ENCODE results near the gene ATP5ME.
A peak's percentile ranks its signal among the peaks of the same experiment; 100 is the strongest.
"Not testable (repeated sequence)": the region's sequence is repeated elsewhere in the genome, so short reads cannot be mapped to it uniquely, and the experiment has no call there.

ATP5ME gene

GRCh38 chr4:704971-705277, 30.8 kb upstream of the ATP5ME start:
- DNase-seq = no peak

DNA sequence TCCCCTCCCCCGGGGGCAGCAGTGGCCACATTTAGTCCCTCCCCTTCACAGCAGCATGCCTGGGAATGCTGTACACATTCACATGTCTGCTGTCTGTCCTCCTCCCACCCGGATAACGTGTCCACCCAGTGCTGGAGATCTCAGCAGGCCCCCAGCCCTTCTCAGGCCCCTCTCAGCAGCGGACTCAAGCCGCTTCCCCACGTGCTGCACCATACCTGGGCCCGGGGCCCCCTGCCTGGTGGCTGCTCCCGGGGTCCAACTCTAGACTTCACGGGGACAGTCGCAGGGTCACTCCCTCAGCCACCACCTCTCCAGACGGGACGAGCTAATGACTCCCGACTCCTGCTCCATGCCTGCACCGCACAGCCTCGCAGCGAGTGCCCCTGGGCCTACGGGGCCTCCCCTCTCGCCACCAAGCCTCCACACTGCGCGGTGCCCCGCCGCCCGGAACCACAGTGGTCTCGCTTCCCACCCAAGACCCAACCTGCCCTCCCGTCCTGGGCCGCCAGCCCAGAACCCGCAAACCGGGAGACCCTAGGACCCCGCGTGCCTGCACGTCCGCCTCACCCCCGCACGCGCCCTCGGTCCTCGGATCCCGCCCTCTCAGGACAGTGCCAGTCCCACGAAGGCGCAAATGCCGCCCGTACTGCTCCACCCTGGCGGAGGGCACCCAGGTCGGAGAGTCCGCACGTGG, 30.3 kb upstream of the ATP5ME start:
- DNase-seq = no peak

DNA sequence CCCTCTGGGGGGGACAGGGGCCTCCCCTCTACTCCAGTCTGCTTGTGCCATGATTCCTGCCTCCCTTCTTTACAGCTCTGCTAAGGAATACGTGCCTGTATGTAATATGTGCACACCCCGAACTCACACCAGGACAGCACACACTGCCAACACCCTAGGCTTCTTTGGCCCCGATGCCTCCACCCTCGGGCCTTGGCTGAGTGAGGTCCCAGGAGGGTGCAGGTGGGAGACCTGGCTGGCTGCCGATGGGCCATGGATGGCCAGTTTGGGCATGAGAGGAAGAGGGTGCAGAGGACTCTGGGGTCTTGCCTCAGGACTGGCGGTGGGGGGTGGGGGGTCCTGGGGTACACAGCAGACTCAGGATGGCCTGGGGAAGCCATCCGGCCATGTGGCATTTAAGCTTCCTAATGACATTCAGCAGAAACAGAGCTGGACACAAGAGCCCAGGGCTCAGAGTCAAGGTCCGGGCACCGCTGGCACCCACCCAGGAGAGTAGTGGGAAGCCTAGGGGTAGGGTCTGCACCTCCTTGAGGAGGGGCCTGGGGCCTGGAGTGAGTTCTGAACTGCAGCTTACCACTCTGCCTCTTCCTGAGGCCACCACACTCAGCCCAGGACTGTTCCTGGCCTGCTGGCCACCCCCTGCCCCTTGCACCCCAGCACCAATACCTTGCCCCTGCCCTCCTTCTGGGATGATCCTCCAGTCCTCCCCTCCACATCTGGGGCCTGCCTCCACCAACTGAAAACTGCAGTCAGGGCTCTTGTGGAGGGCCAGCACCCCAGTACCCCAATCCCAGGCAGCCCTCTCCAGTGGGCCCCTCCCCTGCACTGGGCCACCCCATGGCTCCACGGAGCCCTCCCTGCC, 29.5 kb upstream of the ATP5ME start:
- no peak for DNase-seq

GRCh38 chr4:702618-703048, 28.6 kb upstream of the ATP5ME start:
- no peak for DNase-seq

GRCh38 chr4:700587-701264, 26.6 kb upstream of the ATP5ME start:
- no peak for DNase-seq

- no peak for DNase-seq
These were observed 25.9 kb upstream of the ATP5ME start for GRCh38 chr4:699816-700580.

- not testable (repeated sequence) for DNase-seq
These were observed 20.4 kb upstream of the ATP5ME start for GRCh38 chr4:694341-694940.

DNA sequence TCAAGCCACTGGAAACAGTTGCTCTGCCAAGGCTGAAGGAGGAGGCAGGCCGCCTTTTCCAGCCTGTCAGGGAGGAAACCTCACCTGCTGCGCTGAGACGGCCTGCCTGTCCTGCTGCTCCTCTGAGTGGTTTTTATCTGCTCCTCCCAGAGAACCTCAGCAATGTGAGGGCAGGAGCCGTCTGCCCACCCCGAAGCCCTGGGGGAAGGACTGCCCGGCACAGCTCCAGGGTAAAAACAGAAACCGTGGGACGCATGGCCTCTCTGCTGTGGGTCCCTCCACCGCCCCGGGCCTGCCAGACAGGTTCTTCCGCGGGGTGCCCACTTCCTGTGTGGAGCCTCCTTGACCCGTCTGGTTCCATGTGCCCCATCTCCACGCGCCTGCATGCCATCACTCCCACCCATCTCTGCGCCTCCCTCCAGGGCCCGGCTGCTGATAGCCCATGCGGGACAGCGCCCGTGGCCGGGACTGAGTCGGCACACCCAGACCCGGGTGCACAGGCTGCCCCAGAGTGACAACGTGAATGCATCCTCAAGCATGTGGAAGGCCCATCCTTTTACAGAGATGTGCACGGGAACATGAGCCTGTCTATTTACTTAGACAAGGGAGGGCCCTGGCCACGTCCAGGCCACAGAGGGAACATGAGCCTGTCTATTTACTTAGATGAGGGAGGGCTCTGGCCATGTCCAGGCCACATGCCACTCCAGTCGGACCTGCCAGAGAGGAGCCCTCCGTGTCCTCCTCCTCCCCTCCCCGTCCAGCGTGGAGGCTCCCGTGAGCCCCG, 18.9 kb upstream of the ATP5ME start:
- DNase-seq = no peak

GRCh38 chr4:689723-690122, 15.6 kb upstream of the ATP5ME start:
- no peak for DNase-seq

GRCh38 chr4:688854-689681, 15.0 kb upstream of the ATP5ME start, which contains the start of gene SLC49A3:
Gene SLC49A3 (minus strand): TSS chr4:689151. CDS start chr4:689127, 24 bp downstream.
- no peak for DNase-seq

DNA sequence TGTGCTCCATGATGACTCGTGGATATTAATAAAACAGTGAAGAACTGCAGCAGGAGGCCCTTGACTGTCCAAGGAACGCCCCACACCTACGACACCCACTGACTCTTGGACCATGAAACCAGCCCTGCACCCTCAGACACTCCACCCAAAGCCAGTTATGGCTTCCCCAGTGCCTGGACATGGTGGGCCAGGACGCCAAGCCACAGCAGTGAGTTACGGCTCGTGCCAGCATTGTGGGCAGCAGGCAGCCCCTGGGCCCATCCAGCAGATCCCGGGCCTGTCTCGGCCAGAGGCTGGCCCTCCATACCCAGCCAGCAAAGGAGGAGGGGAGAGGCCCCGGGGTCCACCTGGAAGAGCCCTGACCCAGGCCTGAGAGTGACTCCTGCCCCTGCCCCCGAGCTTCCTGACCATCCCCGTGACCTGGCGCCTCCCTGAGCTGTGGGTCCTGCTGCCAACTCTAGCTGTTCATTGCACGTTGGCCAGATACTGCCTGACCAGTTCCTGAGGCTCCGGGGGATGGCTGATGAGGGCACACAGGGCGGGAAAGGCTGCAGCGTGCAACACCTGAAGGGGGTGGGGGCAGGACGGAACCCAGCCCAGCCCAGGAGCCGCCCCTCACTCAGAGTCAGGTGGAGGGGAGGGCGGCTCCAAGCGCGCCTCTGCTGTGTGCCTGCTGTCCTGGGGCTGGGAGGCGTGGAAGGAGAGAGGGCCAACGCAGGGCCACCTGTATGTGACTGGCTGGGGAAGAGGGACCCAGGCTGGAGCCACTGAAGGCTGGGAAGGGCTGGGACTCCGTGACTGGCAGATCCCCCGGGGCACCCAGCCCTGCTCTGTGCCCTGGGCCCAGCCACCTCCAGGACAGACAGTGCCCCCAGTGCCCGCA, 14.1 kb upstream of the ATP5ME start:
- DNase-seq = no peak

GRCh38 chr4:687048-687970, 13.2 kb upstream of the ATP5ME start:
- no peak for DNase-seq

DNA sequence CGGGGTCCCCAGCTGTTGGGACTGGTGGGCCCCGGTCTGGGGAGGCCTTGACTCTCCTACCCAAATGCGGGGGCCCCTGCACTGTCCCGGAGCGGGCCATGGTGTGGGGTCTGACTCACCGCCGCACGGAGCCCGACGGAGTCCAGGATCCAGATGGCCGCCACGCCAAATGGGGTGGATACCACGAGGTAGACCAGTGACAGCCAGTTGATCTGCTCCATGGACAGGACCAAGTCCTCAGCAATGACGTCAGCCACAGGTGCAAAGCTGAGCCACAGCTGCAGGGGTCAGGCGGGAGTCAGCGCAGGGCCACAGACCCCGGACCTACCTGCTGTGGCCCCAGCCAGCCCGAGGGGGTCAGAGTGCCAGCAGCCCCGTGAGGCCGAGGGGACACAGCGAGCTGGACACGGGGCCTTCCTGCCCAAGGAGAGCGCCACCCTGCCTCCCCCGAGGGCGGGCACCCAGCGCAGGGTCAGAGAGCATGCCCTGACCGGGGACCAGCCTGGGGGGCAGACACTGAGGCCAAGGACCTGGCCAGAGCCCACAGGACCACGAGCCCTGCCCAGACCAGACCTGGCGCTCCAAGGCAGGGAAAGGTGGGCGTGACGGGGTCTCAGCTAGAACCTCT, 12.5 kb upstream of the ATP5ME start:
- DNase-seq = no peak

DNA sequence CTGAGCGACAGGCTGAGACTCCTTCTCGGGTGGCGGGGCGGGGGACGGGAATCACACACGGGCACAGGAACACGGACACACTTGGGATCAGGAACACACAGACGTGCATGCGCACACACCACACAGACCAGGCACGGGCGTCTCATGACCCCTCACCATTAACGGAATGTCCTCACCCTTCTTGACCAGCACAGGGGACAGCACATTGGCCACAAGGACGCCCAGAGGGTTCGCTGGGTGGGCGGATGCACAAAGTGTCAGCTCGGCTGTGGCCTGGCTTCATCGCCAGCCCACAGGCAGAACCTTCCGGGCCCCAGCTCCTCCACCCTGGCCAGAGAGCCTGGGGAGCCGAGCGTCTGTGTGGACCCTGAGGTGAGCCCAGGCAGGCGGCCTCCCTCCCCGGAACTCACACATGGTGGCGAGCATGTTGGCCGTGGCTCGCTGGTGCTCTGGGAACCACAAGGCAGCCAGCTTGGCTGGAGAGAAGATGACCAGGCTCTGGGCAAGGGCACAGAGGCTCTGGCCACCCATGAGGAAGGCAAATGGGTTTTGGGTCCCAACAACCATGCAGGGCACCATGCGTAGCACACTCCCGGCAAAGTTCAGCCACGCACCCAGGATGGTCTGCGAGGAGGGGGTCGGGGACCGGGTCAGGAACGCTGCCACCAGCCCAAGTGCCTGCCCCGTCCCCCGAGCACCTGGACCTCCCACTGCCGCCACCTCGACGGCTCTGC, 11.8 kb upstream of the ATP5ME start:
- DNase-seq = no peak

DNA sequence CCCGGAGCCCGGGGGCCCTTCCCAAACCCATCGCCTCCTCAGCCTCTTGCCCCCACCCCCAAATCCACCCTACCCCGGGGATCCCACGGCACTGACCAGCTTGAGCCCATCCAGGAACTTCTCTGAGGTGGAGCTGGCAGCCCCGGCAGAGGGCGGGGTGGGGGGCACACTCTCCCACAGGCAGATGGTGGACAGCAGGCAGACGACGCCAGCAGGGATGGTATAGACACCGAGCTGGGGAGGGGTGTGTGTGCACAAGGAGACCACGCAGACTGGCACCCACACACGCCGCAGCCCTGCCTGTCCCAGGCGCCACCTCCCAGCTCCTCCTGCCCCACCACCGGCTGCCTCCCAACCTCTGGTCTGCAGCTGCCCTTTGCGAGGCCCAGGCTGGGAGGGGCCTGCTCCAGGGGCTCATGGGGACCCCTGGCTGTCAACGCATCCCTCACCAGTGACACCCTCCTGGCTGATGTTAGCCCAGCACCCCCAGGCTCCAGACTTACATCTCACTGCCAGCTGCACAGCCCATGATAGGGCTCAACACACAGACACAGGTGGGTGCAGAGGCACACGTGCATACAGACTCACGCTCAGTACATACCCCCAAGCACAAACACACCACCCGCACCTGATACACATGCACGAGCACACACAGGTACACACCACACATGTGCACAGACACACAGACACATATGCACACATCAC, 10.7 kb upstream of the ATP5ME start:
- no peak for DNase-seq

DNA sequence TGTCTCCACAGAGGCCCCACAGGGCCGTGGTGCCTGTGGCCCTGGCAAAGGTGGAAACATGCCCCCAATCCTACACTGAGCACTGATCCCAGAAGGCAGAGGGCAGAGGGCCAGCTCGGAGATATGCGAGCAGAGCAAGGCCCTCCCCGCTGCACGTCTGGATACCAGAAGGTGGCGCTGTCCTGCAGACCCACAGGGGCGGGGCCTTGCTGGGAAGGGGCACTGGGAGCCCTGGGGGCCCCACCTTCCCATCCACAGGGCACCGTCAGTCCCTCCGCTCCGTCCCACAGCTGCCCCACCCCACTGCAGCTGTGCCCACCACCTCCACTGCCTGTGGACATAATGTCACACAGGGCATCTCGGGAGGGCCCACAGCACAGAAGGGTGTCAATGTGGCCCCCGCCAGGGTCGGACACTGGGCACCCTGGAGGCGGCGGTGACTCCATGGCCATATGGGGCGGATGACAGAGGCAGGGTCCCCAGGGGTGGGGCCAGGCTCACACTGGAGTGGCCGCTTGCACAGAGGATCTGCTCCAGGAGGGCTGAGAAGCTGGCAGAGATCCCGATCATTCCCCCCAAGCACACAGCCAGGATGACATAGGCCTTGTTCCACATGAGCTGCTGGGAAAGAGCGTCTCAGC, 10.0 kb upstream of the ATP5ME start:
- peak; percentile 32 for DNase-seq
